ENCODE data around the gene ITGA5. TPM values are rescaled to one million over a fixed set of nuclear protein-coding genes. Genes with fewer than 3 reads are reported as not detected.

ITGA5 gene
- total RNA-seq, 1 donor from 2014 or later = 71.1 TPM

- intact Hi-C loops (cut with micrococcal nuclease) = loop anchor here (1.0 kb wide), 1 partner anchor 13 kb away; the partner anchor contains the start of gene ITGA5
Observed at GRCh38 chr12:54431911-54432814, 13.1 kb upstream of the ITGA5 start.

- intact Hi-C loops (cut with micrococcal nuclease) = no loop called here
Observed at GRCh38 chr12:54430471-54431069, 11.5 kb upstream of the ITGA5 start.

GRCh38 chr12:54429014-54429471 is 10.0 kb upstream of the ITGA5 start:
- intact Hi-C loops (cut with micrococcal nuclease) = no loop called here

GRCh38 chr12:54428050-54429013 is 9.3 kb upstream of the ITGA5 start:
- intact Hi-C loops (cut with micrococcal nuclease) = no loop called here

- intact Hi-C loops (cut with micrococcal nuclease) = no loop called here
Observed at GRCh38 chr12:54427106-54427505, 8.0 kb upstream of the ITGA5 start.

- intact Hi-C loops (cut with micrococcal nuclease) = no loop called here
Observed at GRCh38 chr12:54426690-54427089, 7.6 kb upstream of the ITGA5 start.

- intact Hi-C loops (cut with micrococcal nuclease) = no loop called here
Observed at GRCh38 chr12:54425702-54426101, 6.6 kb upstream of the ITGA5 start.

- intact Hi-C loops (cut with micrococcal nuclease) = no loop called here
Observed at GRCh38 chr12:54424224-54424623, 5.2 kb upstream of the ITGA5 start.

- intact Hi-C loops (cut with micrococcal nuclease) = no loop called here
Observed at GRCh38 chr12:54423816-54424150, 4.7 kb upstream of the ITGA5 start.

GRCh38 chr12:54421879-54422250 is 2.8 kb upstream of the ITGA5 start:
- intact Hi-C loops (cut with micrococcal nuclease) = loop anchor here (1.0 kb wide), 1 partner anchor 9 kb away; no protein-coding TSS in a partner anchor

GRCh38 chr12:54421175-54421878 is 2.3 kb upstream of the ITGA5 start:
- intact Hi-C loops (cut with micrococcal nuclease) = loop anchor here (1.0 kb wide), 1 partner anchor 8 kb away; no protein-coding TSS in a partner anchor

GRCh38 chr12:54420766-54421144 is 1.7 kb upstream of the ITGA5 start:
- intact Hi-C loops (cut with micrococcal nuclease) = loop anchor here (1.0 kb wide), 1 partner anchor 7 kb away; no protein-coding TSS in a partner anchor

- intact Hi-C loops (cut with micrococcal nuclease) = loop anchor here (1.0 to 10.0 kb wide), 4 partner anchors 14 to 1296 kb away; partner anchors contain the start of genes BLOC1S1 and NCKAP1L
Observed at GRCh38 chr12:54418441-54419087, 502 bp downstream of the ITGA5 start.

- intact Hi-C loops (cut with micrococcal nuclease) = loop anchor here (1.0 to 10.0 kb wide), 2 partner anchors 79 to 1297 kb away; partner anchors contain the start of genes BLOC1S1 and NCKAP1L
Observed at GRCh38 chr12:54417712-54418440, 1.2 kb downstream of the ITGA5 start.

GRCh38 chr12:54416687-54417603 is 2.1 kb downstream of the ITGA5 start:
- intact Hi-C loops (cut with micrococcal nuclease) = loop anchor here (10.0 kb wide), 1 partner anchor 1298 kb away; the partner anchor contains the start of gene BLOC1S1

- intact Hi-C loops (cut with micrococcal nuclease) = loop anchor here (10.0 kb wide), 1 partner anchor 1299 kb away; the partner anchor contains the start of gene BLOC1S1
Observed at GRCh38 chr12:54415221-54415929, 3.7 kb downstream of the ITGA5 start.
